GM18870 (cell line): ENCODE data around the gene DCC.
A peak's percentile ranks its signal among the peaks of the same experiment; 100 is the strongest.
"Not testable (repeated sequence)": the region's sequence is repeated elsewhere in the genome, so short reads cannot be mapped to it uniquely, and the experiment has no call there.

Experiments
- ATAC-seq: cut with Tn5 transposase; IDR thresholded peaks from one replicate; pipeline ENCODE4 v1.9.1; 2021; ENCODE audit warnings: moderate library complexity; ENCODE audit not compliant: unreplicated experiment

DCC gene

GRCh38 chr18:52345428-52345827, 5.4 kb downstream of the DCC start:
- no peak for ATAC-seq

- no peak for ATAC-seq
These were observed 8.2 kb downstream of the DCC start for GRCh38 chr18:52348209-52348608.

- no peak for ATAC-seq
These were observed 9.5 kb downstream of the DCC start for GRCh38 chr18:52349498-52349897.

GRCh38 chr18:52352920-52353319, 12.9 kb downstream of the DCC start:
- ATAC-seq, result no peak

GRCh38 chr18:52353589-52353988, 13.6 kb downstream of the DCC start:
- no peak for ATAC-seq

- ATAC-seq, result no peak
These were observed 23.9 kb downstream of the DCC start for GRCh38 chr18:52363861-52364260.

GRCh38 chr18:52366851-52367250, 26.9 kb downstream of the DCC start:
- not testable (repeated sequence) for ATAC-seq

- ATAC-seq, result no peak
These were observed 28.2 kb downstream of the DCC start for GRCh38 chr18:52367953-52368742.

- no peak for ATAC-seq
These were observed 30.8 kb downstream of the DCC start for GRCh38 chr18:52370841-52371240.

GRCh38 chr18:52376104-52376503, 36.1 kb downstream of the DCC start:
- no peak for ATAC-seq

GRCh38 chr18:52377094-52377493, 37.1 kb downstream of the DCC start:
- ATAC-seq, result no peak

- no peak for ATAC-seq
These were observed 46.3 kb downstream of the DCC start for GRCh38 chr18:52386306-52386705.

- ATAC-seq, result no peak
These were observed 47.2 kb downstream of the DCC start for GRCh38 chr18:52387175-52387574.

- peak; percentile 68 for ATAC-seq
These were observed 52.0 kb downstream of the DCC start for GRCh38 chr18:52391810-52392559.

- peak; percentile 63 for ATAC-seq
These were observed 54.6 kb downstream of the DCC start for GRCh38 chr18:52394602-52395001.

- ATAC-seq, result peak; percentile 54
These were observed 55.3 kb downstream of the DCC start for GRCh38 chr18:52395146-52395852.

GRCh38 chr18:52401236-52401635, 61.2 kb downstream of the DCC start:
- no peak for ATAC-seq

- no peak for ATAC-seq
These were observed 62.8 kb downstream of the DCC start for GRCh38 chr18:52402814-52403213.

GRCh38 chr18:52403291-52404021, 63.5 kb downstream of the DCC start:
- ATAC-seq, result no peak

- ATAC-seq, result no peak
These were observed 68.9 kb downstream of the DCC start for GRCh38 chr18:52408800-52409302.

GRCh38 chr18:52409727-52410126, 69.7 kb downstream of the DCC start:
- peak; percentile 100 for ATAC-seq
